Measurements from ENCODE around the gene HS6ST2. TPM values are rescaled to one million over a fixed set of nuclear protein-coding genes. Genes with fewer than 3 reads are reported as not detected.

Gene HS6ST2
- total and polyA plus RNA-seq, 4 donors, result under 0.01 to 1.4 (median 0.01) TPM; not detected in 1

DNA sequence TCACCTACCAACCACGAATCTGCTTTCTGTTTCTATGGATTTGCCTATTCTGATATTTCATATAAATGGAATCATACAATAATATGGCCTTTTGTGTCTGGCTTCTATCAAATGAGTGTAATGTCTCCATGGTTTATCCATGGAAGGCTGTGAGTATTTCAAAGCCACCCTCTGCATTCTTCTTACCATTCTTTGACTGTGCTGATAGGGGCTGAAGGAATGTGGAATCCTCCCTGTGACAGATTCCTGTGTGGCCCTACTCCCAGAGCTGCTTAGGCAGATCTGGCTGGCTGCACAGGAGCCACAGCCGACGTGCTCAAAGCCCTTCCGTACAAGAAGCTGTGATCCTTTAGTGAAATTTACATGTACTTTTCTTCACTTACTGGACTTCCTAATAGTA lies 163.2 kb downstream of the HS6ST2 start:
- H3K4me1 ChIP-seq (ENCODE audit: control insufficient read depth in 4 of 4, insufficient read depth in 4 of 4, low read length in 3 of 4), result no peaks in the 10 kb centered on the region
- no peak for DNase-seq (ENCODE audit: low spot score)
- no peak overlapping the region for H3K4me3 ChIP-seq (ENCODE audit: low read depth in 1 of 3, low read length in 3 of 3)
- WGBS, result 82% methylated on average over 4 of the region's 4 CpGs
- no peaks in the 10 kb centered on the region for H3K9me3 ChIP-seq (ENCODE audit: control insufficient read depth in 4 of 4, low read length in 3 of 4)
- H3K9ac ChIP-seq (ENCODE audit: low read depth in 1 of 2, low read length in 2 of 2), result no peak overlapping the region
- no peak overlapping the region for H3K27ac ChIP-seq (ENCODE audit: low read depth in 1 of 2, low read length in 2 of 2)
- TF ChIP-seq, protein P1, sequence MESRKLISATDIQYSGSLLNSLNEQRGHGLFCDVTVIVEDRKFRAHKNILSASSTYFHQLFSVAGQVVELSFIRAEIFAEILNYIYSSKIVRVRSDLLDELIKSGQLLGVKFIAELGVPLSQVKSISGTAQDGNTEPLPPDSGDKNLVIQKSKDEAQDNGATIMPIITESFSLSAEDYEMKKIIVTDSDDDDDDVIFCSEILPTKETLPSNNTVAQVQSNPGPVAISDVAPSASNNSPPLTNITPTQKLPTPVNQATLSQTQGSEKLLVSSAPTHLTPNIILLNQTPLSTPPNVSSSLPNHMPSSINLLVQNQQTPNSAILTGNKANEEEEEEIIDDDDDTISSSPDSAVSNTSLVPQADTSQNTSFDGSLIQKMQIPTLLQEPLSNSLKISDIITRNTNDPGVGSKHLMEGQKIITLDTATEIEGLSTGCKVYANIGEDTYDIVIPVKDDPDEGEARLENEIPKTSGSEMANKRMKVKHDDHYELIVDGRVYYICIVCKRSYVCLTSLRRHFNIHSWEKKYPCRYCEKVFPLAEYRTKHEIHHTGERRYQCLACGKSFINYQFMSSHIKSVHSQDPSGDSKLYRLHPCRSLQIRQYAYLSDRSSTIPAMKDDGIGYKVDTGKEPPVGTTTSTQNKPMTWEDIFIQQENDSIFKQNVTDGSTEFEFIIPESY (IDR thresholded peaks at IDR 0.05), result no peak
- TF ChIP-seq JUND (IDR thresholded peaks at IDR 0.05) (no peak), TAF1 (conservative IDR thresholded peaks at IDR 0.05) (no peak), MAX (IDR thresholded peaks at IDR 0.05) (no peak), YY1 (IDR thresholded peaks at IDR 0.05) (no peak), GABPA (IDR thresholded peaks at IDR 0.05 in 1 of 2, conservative IDR thresholded peaks at IDR 0.05 in 1 of 2) (no peak), HNF4G (IDR thresholded peaks at IDR 0.05) (no peak), RAD21 (IDR thresholded peaks at IDR 0.05) (no peak), RXRA (IDR thresholded peaks at IDR 0.05) (no peak), SP1 (IDR thresholded peaks at IDR 0.05) (no peak), FOXA1 (IDR thresholded peaks at IDR 0.05) (no peak), FOXA2 (IDR thresholded peaks at IDR 0.05) (no peak), EGR1 (IDR thresholded peaks at IDR 0.05; ENCODE audit: low read depth in 2 of 2) (no peak)
- TF ChIP-seq, protein P2, sequence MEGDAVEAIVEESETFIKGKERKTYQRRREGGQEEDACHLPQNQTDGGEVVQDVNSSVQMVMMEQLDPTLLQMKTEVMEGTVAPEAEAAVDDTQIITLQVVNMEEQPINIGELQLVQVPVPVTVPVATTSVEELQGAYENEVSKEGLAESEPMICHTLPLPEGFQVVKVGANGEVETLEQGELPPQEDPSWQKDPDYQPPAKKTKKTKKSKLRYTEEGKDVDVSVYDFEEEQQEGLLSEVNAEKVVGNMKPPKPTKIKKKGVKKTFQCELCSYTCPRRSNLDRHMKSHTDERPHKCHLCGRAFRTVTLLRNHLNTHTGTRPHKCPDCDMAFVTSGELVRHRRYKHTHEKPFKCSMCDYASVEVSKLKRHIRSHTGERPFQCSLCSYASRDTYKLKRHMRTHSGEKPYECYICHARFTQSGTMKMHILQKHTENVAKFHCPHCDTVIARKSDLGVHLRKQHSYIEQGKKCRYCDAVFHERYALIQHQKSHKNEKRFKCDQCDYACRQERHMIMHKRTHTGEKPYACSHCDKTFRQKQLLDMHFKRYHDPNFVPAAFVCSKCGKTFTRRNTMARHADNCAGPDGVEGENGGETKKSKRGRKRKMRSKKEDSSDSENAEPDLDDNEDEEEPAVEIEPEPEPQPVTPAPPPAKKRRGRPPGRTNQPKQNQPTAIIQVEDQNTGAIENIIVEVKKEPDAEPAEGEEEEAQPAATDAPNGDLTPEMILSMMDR (IDR thresholded peaks at IDR 0.05; ENCODE audit: low read depth, low read length, missing input control), result no peak
- TF ChIP-seq, protein P3, sequence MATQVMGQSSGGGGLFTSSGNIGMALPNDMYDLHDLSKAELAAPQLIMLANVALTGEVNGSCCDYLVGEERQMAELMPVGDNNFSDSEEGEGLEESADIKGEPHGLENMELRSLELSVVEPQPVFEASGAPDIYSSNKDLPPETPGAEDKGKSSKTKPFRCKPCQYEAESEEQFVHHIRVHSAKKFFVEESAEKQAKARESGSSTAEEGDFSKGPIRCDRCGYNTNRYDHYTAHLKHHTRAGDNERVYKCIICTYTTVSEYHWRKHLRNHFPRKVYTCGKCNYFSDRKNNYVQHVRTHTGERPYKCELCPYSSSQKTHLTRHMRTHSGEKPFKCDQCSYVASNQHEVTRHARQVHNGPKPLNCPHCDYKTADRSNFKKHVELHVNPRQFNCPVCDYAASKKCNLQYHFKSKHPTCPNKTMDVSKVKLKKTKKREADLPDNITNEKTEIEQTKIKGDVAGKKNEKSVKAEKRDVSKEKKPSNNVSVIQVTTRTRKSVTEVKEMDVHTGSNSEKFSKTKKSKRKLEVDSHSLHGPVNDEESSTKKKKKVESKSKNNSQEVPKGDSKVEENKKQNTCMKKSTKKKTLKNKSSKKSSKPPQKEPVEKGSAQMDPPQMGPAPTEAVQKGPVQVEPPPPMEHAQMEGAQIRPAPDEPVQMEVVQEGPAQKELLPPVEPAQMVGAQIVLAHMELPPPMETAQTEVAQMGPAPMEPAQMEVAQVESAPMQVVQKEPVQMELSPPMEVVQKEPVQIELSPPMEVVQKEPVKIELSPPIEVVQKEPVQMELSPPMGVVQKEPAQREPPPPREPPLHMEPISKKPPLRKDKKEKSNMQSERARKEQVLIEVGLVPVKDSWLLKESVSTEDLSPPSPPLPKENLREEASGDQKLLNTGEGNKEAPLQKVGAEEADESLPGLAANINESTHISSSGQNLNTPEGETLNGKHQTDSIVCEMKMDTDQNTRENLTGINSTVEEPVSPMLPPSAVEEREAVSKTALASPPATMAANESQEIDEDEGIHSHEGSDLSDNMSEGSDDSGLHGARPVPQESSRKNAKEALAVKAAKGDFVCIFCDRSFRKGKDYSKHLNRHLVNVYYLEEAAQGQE (IDR thresholded peaks at IDR 0.05), result no peak
- peaks cover 0 to 2% (median 0%) of the 10 kb centered on the region in 4 donors for H3K27me3 ChIP-seq (ENCODE audit: control insufficient read depth in 4 of 4, insufficient read depth in 4 of 4, low read length in 3 of 4)
- H3K36me3 ChIP-seq (ENCODE audit: control insufficient read depth in 4 of 4, insufficient read depth in 3 of 4, low read depth in 1 of 4, low read length in 3 of 4), result no peaks in the 10 kb centered on the region

GRCh38 chrX:132791714-132792113 lies 166.7 kb downstream of the HS6ST2 start:
- Histone ChIP-seq H3K9me3 (ENCODE audit: control insufficient read depth in 4 of 4, low read length in 3 of 4) (no peaks in the 10 kb centered on the region), H3K27ac (ENCODE audit: low read depth in 1 of 2, low read length in 2 of 2) (no peak overlapping the region), H3K9ac (ENCODE audit: low read depth in 1 of 2, low read length in 2 of 2) (no peak overlapping the region), H3K36me3 (ENCODE audit: control insufficient read depth in 4 of 4, insufficient read depth in 3 of 4, low read depth in 1 of 4, low read length in 3 of 4) (no peaks in the 10 kb centered on the region), H3K27me3 (ENCODE audit: control insufficient read depth in 4 of 4, insufficient read depth in 4 of 4, low read length in 3 of 4) (peaks cover 0 to 2% (median 0%) of the 10 kb centered on the region in 4 donors), H3K4me1 (ENCODE audit: control insufficient read depth in 4 of 4, insufficient read depth in 4 of 4, low read length in 3 of 4) (no peaks in the 10 kb centered on the region), H3K4me3 (ENCODE audit: low read depth in 1 of 3, low read length in 3 of 3) (no peak overlapping the region)
- DNase-seq (ENCODE audit: low spot score), result no peak
- WGBS, result 82% methylated on average over 2 of the region's 2 CpGs
- TF ChIP-seq, protein P1 (IDR thresholded peaks at IDR 0.05), result no peak
- no peak for TF ChIP-seq JUND (IDR thresholded peaks at IDR 0.05)
- no peak for TF ChIP-seq MAX (IDR thresholded peaks at IDR 0.05)
- TF ChIP-seq RXRA (IDR thresholded peaks at IDR 0.05), result no peak
- TF ChIP-seq FOXA1 (IDR thresholded peaks at IDR 0.05), result no peak
- TF ChIP-seq GABPA (IDR thresholded peaks at IDR 0.05 in 1 of 2, conservative IDR thresholded peaks at IDR 0.05 in 1 of 2), result no peak
- no peak for TF ChIP-seq RAD21 (IDR thresholded peaks at IDR 0.05)
- TF ChIP-seq SP1 (IDR thresholded peaks at IDR 0.05), result no peak
- TF ChIP-seq ATF3 (IDR thresholded peaks at IDR 0.05), result no peak
- no peak for TF ChIP-seq YY1 (IDR thresholded peaks at IDR 0.05)
